ACC112 (cell line): ENCODE data around the gene PLEKHB2.

ENCODE experiments used
- H2AFZ ChIP-seq: fragments of 200-600 bp; sonication (generic); one replicate; pipeline ENCODE4 v1.6.0; 2017; ENCODE audit warnings: antibody characterized with exemption, low read length; ENCODE audit not compliant: unreplicated experiment
- H3K27ac ChIP-seq: fragments of 200-600 bp; sonication (generic); 2 replicates; pipeline ENCODE4 v1.5.1; 2014; ENCODE audit warnings: low read depth, mild to moderate bottlenecking, antibody characterized with exemption, low read length, moderate library complexity
- H3K27me3 ChIP-seq: fragments of 200-600 bp; sonication (generic); 2 replicates; pipeline ENCODE4 v1.6.1; 2014; ENCODE audit warnings: mild to moderate bottlenecking, antibody characterized with exemption, low read length, moderate library complexity, mixed read lengths; ENCODE audit not compliant: insufficient read depth
- H3K36me3 ChIP-seq: fragments of 200-600 bp; sonication (generic); 2 replicates; pipeline ENCODE4 v1.6.1; 2016; ENCODE audit warnings: mild to moderate bottlenecking, antibody characterized with exemption, low read length, moderate library complexity, mixed read lengths; ENCODE audit not compliant: insufficient read depth
- H3K4me1 ChIP-seq: fragments of 200-600 bp; sonication (generic); one replicate; pipeline ENCODE4 v1.6.1; 2016; ENCODE audit warnings: low read length, mixed read lengths; ENCODE audit not compliant: insufficient read depth, unreplicated experiment, control insufficient read depth
- H3K4me3 ChIP-seq: fragments of 200-600 bp; sonication (generic); 2 replicates; pipeline ENCODE4 v1.5.1; 2014; ENCODE audit warnings: mild to moderate bottlenecking, low read depth, low read length
- H3K79me2 ChIP-seq: fragments of 200-600 bp; sonication (generic); one replicate; pipeline ENCODE4 v1.6.0; 2016; ENCODE audit warnings: low read length; ENCODE audit not compliant: control insufficient read depth, unreplicated experiment, insufficient read depth

PLEKHB2 gene

GRCh38 chr2:131122496-131122895, 17.4 kb downstream of the PLEKHB2 start:
- Histone ChIP-seq H3K27ac (no peak overlapping the region), H2AFZ (no peak overlapping the region), H3K4me1 (no peaks in the 10 kb centered on the region), H3K4me3 (no peak overlapping the region), H3K79me2 (peaks cover 56% of the 10 kb centered on the region), H3K27me3 (no peaks in the 10 kb centered on the region), H3K36me3 (peaks cover 34% of the 10 kb centered on the region)

GRCh38 chr2:131123192-131123591, 18.1 kb downstream of the PLEKHB2 start:
- Histone ChIP-seq H2AFZ (no peak overlapping the region), H3K36me3 (peaks cover 40% of the 10 kb centered on the region), H3K27ac (no peak overlapping the region), H3K79me2 (peaks cover 49% of the 10 kb centered on the region), H3K4me3 (no peak overlapping the region), H3K27me3 (no peaks in the 10 kb centered on the region), H3K4me1 (no peaks in the 10 kb centered on the region)

GRCh38 chr2:131125195-131125757, 20.1 kb downstream of the PLEKHB2 start:
- H3K79me2 ChIP-seq, result peaks cover 38% of the 10 kb centered on the region
- no peaks in the 10 kb centered on the region for H3K4me1 ChIP-seq
- H3K27me3 ChIP-seq, result no peaks in the 10 kb centered on the region
- no peak overlapping the region for H3K27ac ChIP-seq
- H3K36me3 ChIP-seq, result peaks cover 48% of the 10 kb centered on the region
- H3K4me3 ChIP-seq, result no peak overlapping the region
- H2AFZ ChIP-seq, result no peak overlapping the region

GRCh38 chr2:131126436-131126835, 21.3 kb downstream of the PLEKHB2 start:
- Histone ChIP-seq H3K27me3 (no peaks in the 10 kb centered on the region), H3K4me1 (no peaks in the 10 kb centered on the region), H2AFZ (no peak overlapping the region), H3K79me2 (peaks cover 29% of the 10 kb centered on the region), H3K4me3 (no peak overlapping the region), H3K27ac (no peak overlapping the region), H3K36me3 (peaks cover 48% of the 10 kb centered on the region)

GRCh38 chr2:131127076-131127475, 21.9 kb downstream of the PLEKHB2 start:
- H3K79me2 ChIP-seq, result peaks cover 25% of the 10 kb centered on the region
- no peaks in the 10 kb centered on the region for H3K4me1 ChIP-seq
- H3K36me3 ChIP-seq, result peaks cover 47% of the 10 kb centered on the region
- no peak overlapping the region for H3K27ac ChIP-seq
- no peak overlapping the region for H2AFZ ChIP-seq
- no peak overlapping the region for H3K4me3 ChIP-seq
- H3K27me3 ChIP-seq, result no peaks in the 10 kb centered on the region

- H3K79me2 ChIP-seq, result peaks cover 16% of the 10 kb centered on the region
- no peak overlapping the region for H3K27ac ChIP-seq
- no peak overlapping the region for H3K4me3 ChIP-seq
- peaks cover 41% of the 10 kb centered on the region for H3K36me3 ChIP-seq
- no peaks in the 10 kb centered on the region for H3K4me1 ChIP-seq
- no peaks in the 10 kb centered on the region for H3K27me3 ChIP-seq
- no peak overlapping the region for H2AFZ ChIP-seq
These were observed 22.8 kb downstream of the PLEKHB2 start for GRCh38 chr2:131127981-131128380.

GRCh38 chr2:131130298-131130596, 25.1 kb downstream of the PLEKHB2 start:
- peaks cover 33% of the 10 kb centered on the region for H3K36me3 ChIP-seq
- H2AFZ ChIP-seq, result no peak overlapping the region
- peaks cover 8% of the 10 kb centered on the region for H3K79me2 ChIP-seq
- no peaks in the 10 kb centered on the region for H3K4me1 ChIP-seq
- H3K27ac ChIP-seq, result no peak overlapping the region
- H3K27me3 ChIP-seq, result no peaks in the 10 kb centered on the region
- no peak overlapping the region for H3K4me3 ChIP-seq

- Histone ChIP-seq H3K36me3 (peaks cover 18% of the 10 kb centered on the region), H3K4me3 (no peak overlapping the region), H3K27me3 (no peaks in the 10 kb centered on the region), H3K27ac (no peak overlapping the region), H3K79me2 (peaks cover 6% of the 10 kb centered on the region), H2AFZ (no peak overlapping the region), H3K4me1 (no peaks in the 10 kb centered on the region)
These were observed 27.6 kb downstream of the PLEKHB2 start for GRCh38 chr2:131132729-131133128.

GRCh38 chr2:131140581-131140980, 35.4 kb downstream of the PLEKHB2 start:
- peaks cover 15% of the 10 kb centered on the region for H3K79me2 ChIP-seq
- no peak overlapping the region for H3K27ac ChIP-seq
- H3K4me1 ChIP-seq, result no peaks in the 10 kb centered on the region
- peaks cover 35% of the 10 kb centered on the region for H3K36me3 ChIP-seq
- no peak overlapping the region for H3K4me3 ChIP-seq
- no peak overlapping the region for H2AFZ ChIP-seq
- H3K27me3 ChIP-seq, result no peaks in the 10 kb centered on the region

GRCh38 chr2:131142849-131143248, 37.7 kb downstream of the PLEKHB2 start:
- H3K4me1 ChIP-seq, result no peaks in the 10 kb centered on the region
- H3K27ac ChIP-seq, result no peak overlapping the region
- H3K4me3 ChIP-seq, result no peak overlapping the region
- H2AFZ ChIP-seq, result no peak overlapping the region
- H3K79me2 ChIP-seq, result peaks cover 15% of the 10 kb centered on the region
- peaks cover 29% of the 10 kb centered on the region for H3K36me3 ChIP-seq
- H3K27me3 ChIP-seq, result no peaks in the 10 kb centered on the region

GRCh38 chr2:131143803-131144202, 38.7 kb downstream of the PLEKHB2 start:
- Histone ChIP-seq H2AFZ (no peak overlapping the region), H3K79me2 (peaks cover 8% of the 10 kb centered on the region), H3K4me1 (no peaks in the 10 kb centered on the region), H3K4me3 (no peak overlapping the region), H3K36me3 (peaks cover 29% of the 10 kb centered on the region), H3K27me3 (no peaks in the 10 kb centered on the region), H3K27ac (no peak overlapping the region)
